Naive thymus-derived CD4-positive, alpha-beta T cell (primary cell): ENCODE results near the gene H6PD. TPM values are rescaled to one million over a fixed set of nuclear protein-coding genes. Genes with fewer than 3 reads are reported as not detected.
A peak's percentile ranks its signal among the peaks of the same experiment; 100 is the strongest.

Experiments
- ATAC-seq: fragments of 150-1000 bp; cut with Tn5 transposase; 2 replicates; pipeline ENCODE4 v1.10.0; 2021; ENCODE audit warnings: mild to moderate bottlenecking, moderate library complexity
- CTCF ChIA-PET: fragments of 350-600 bp; sonication (Branson Sonifier 250); formaldehyde crosslinking; loops from one replicate; lab custom pipeline; 2021; ENCODE audit warnings: antibody characterized with exemption; lab: Charles Lee
- POLR2A ChIA-PET: fragments of 350-600 bp; sonication (Branson Sonifier 250); formaldehyde crosslinking; loops from one replicate; lab custom pipeline; 2021; ENCODE audit warnings: antibody characterized with exemption, inconsistent platforms; lab: Charles Lee
- DNase-seq, 9 donors: peaks; one replicate each; pipeline versions ENCODE4 v3.0.0 to v3.0.0-alpha.2; 2020 to 2022; ENCODE audit warnings: mixed read lengths in 1 of 9
- H3K27ac ChIP-seq: one replicate; pipeline ENCODE4 v1.7.0; 2013; ENCODE audit warnings: mild to moderate bottlenecking, low read depth, low read length, moderate library complexity
- H3K27me3 ChIP-seq, 2 donors: one replicate each; pipeline ENCODE4 v1.7.0; 2013; ENCODE audit warnings: low read length in 2 of 2, mild to moderate bottlenecking in 2 of 2, moderate library complexity in 2 of 2; ENCODE audit not compliant: control insufficient read depth in 2 of 2, insufficient read depth in 2 of 2
- H3K36me3 ChIP-seq, 3 experiments: 1 replicate in 2 of 3; 2 replicates in 1 of 3; pipeline ENCODE4 v1.7.0; 2013; ENCODE audit warnings: low read length in 3 of 3, mild to moderate bottlenecking in 3 of 3, moderate library complexity in 1 of 3; ENCODE audit not compliant: insufficient read depth in 3 of 3, control insufficient read depth in 2 of 3
- H3K4me1 ChIP-seq, 2 donors: one replicate each; pipeline ENCODE4 v1.7.0; 2013; ENCODE audit warnings: low read length in 2 of 2, mild to moderate bottlenecking in 2 of 2, moderate library complexity in 1 of 2; ENCODE audit not compliant: control insufficient read depth in 2 of 2, insufficient read depth in 2 of 2
- H3K4me3 ChIP-seq: 2 replicates; pipeline ENCODE4 v1.7.0; 2013; ENCODE audit warnings: mild to moderate bottlenecking, low read length
- H3K9me3 ChIP-seq, 3 experiments: 1 replicate in 2 of 3; 2 replicates in 1 of 3; pipeline ENCODE4 v1.7.0; 2013; ENCODE audit warnings: low read length in 3 of 3; ENCODE audit not compliant: control insufficient read depth in 2 of 3
- H3K27ac Mint-ChIP-seq, 9 donors: one replicate each; pipeline ENCODE4 v1.8.0; 2020 to 2022; ENCODE audit warnings: mixed read lengths in 9 of 9, mild to moderate bottlenecking in 8 of 9, moderate library complexity in 5 of 9, inconsistent platforms in 2 of 9
- H3K27me3 Mint-ChIP-seq, 5 donors: one replicate each; pipeline ENCODE4 v1.8.0; 2021 to 2022; ENCODE audit warnings: mixed read lengths in 5 of 5, mild to moderate bottlenecking in 1 of 5
- H3K36me3 Mint-ChIP-seq, 5 donors: one replicate each; pipeline ENCODE4 v1.8.0; 2020 to 2022; ENCODE audit warnings: mixed read lengths in 5 of 5, mild to moderate bottlenecking in 3 of 5, inconsistent platforms in 1 of 5
- H3K4me1 Mint-ChIP-seq, 7 donors: one replicate each; pipeline ENCODE4 v1.8.0; 2020 to 2022; ENCODE audit warnings: mixed read lengths in 7 of 7, mild to moderate bottlenecking in 3 of 7, inconsistent platforms in 1 of 7
- H3K4me3 Mint-ChIP-seq, 10 donors: one replicate each; pipeline ENCODE4 v1.8.0; 2020 to 2022; ENCODE audit warnings: mild to moderate bottlenecking in 10 of 10, mixed read lengths in 10 of 10, moderate library complexity in 6 of 10, inconsistent platforms in 2 of 10
- H3K9me3 Mint-ChIP-seq, 11 donors: one replicate each; pipeline ENCODE4 v1.8.0; 2020 to 2022; ENCODE audit warnings: mixed read lengths in 11 of 11, mild to moderate bottlenecking in 4 of 11, inconsistent platforms in 1 of 11, moderate library complexity in 1 of 11
- intact Hi-C, 2 donors: fragments of 100-400 bp; cut with micrococcal nuclease; formaldehyde crosslinking; loops; one replicate each; pipeline ENCODE4 v1.15.1; 2023
- polyA plus RNA-seq, 2 donors: library from polyadenylated mRNA; unstranded; fragments of 300-500 nt; fragmentation: Illumina TruSeq; gene quantifications; one replicate each; pipeline ENCODE4 v1.2.3, GENCODE V29; 2021
- total RNA-seq, 6 experiments: library from RNA in 5 of 6; stranded (reverse) in 5 of 6; gene quantifications; 1 replicate in 5 of 6; 2 replicates in 1 of 6; pipeline ENCODE4 v1.2.3 and lab custom pipeline; 2021 to 2026

H6PD gene
- total and polyA plus RNA-seq, 7 experiments from 2014 or later = 12.1 to 27.6 (median 19.3) TPM

- Mint-ChIP-seq H3K4me1 (peaks cover 15 to 67% (median 48%) of the 10 kb centered on the region in 7 donors), H3K27ac (peak overlapping the region in 1 of 9 donors; percentile 23), H3K9me3 (peaks cover 0 to 23% (median 0%) of the 10 kb centered on the region in 11 donors), H3K4me3 (no peak overlapping the region), H3K27me3 (no peaks in the 10 kb centered on the region), H3K36me3 (peaks cover 0 to 38% (median 21%) of the 10 kb centered on the region in 5 donors)
- Histone ChIP-seq H3K27me3 (no peaks in the 10 kb centered on the region), H3K4me3 (no peak overlapping the region), H3K4me1 (no peaks in the 10 kb centered on the region), H3K27ac (no peak overlapping the region), H3K36me3 (peaks cover 0 to 9% (median 0%) of the 10 kb centered on the region in 3 experiments), H3K9me3 (no peaks in the 10 kb centered on the region)
- ChIA-PET CTCF (no interaction called here), POLR2A (no interaction called here)
- no peak for ATAC-seq
- intact Hi-C loops = no loop called here
- no peak for DNase-seq
Observed at GRCh38 chr1:9256332-9256731, 21.8 kb downstream of the H6PD start.

DNA sequence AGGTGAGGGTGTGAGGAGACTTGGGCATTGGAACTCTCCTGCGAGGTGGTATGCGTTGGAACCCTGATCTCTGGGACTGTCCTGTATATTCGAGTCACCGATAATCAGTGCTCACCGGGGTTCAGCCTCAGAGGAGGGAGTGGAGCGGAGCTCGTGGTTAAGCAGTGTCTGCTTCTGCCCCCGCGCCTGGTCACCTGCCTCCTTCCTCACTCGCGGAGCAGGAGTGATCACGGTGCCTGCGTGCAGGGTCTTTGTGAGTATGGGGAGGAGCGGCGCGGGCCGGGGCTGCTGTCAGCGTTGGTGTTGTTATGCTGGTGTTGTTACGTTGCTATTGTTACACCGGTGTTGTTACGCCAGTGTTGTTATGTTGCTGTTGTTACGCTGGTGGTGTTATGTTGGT lies 23.3 kb downstream of the H6PD start:
- DNase-seq (no peak), ATAC-seq (no peak)
- Mint-ChIP-seq H3K4me1 (peaks cover 20 to 60% (median 48%) of the 10 kb centered on the region in 7 donors), H3K27me3 (no peaks in the 10 kb centered on the region), H3K27ac (peak overlapping the region in 3 of 9 donors; percentile 15 to 36 (median 19)), H3K36me3 (peaks cover 0 to 40% (median 21%) of the 10 kb centered on the region in 5 donors), H3K4me3 (no peak overlapping the region), H3K9me3 (peaks cover 0 to 23% (median 0%) of the 10 kb centered on the region in 11 donors)
- Histone ChIP-seq H3K4me1 (no peaks in the 10 kb centered on the region), H3K27me3 (no peaks in the 10 kb centered on the region), H3K36me3 (peaks cover 0 to 24% (median 0%) of the 10 kb centered on the region in 3 experiments), H3K9me3 (no peaks in the 10 kb centered on the region), H3K4me3 (no peak overlapping the region), H3K27ac (no peak overlapping the region)
- intact Hi-C loops = no loop called here
- POLR2A ChIA-PET = no interaction called here
- CTCF ChIA-PET = interaction anchor here (0.6 kb wide), 1 partner anchor 104 kb away, joined by 4 read pairs; no protein-coding TSS in a partner anchor

DNA sequence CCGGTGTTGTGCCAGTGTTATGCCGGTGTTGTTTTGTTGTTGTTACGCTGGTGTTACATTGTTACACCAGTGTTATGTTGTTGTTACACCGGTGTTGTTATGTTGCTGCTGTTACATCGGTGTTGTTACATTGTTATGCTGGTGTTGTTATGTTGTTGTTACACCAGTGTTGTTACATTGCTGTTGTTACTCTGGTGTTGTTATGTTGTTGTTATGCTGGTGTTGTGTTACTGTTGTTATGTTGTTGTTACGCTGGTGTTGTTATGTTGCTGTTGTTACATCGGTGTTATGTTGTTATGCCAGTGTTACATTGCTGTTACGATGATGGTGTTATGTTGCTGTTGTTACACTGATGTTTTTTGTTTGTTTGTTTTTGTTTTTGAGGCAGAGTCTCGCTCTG lies 24.1 kb downstream of the H6PD start:
- ATAC-seq (no peak), DNase-seq (no peak)
- intact Hi-C loops = no loop called here
- H3K4me3 Mint-ChIP-seq = peak overlapping the region in 1 of 10 donors; percentile 9
- ChIA-PET POLR2A (no interaction called here), CTCF (no interaction called here)
- no peak overlapping the region for H3K27ac ChIP-seq
- peaks cover 20 to 53% (median 45%) of the 10 kb centered on the region in 7 donors for H3K4me1 Mint-ChIP-seq
- H3K9me3 Mint-ChIP-seq = peaks cover 0 to 23% (median 0%) of the 10 kb centered on the region in 11 donors
- H3K27me3 ChIP-seq = no peaks in the 10 kb centered on the region
- no peaks in the 10 kb centered on the region for H3K27me3 Mint-ChIP-seq
- H3K27ac Mint-ChIP-seq = peak overlapping the region in 2 of 9 donors; percentile 2 to 25
- no peaks in the 10 kb centered on the region for H3K9me3 ChIP-seq
- peaks cover 0 to 32% (median 0%) of the 10 kb centered on the region in 3 experiments for H3K36me3 ChIP-seq
- no peak overlapping the region for H3K4me3 ChIP-seq
- H3K36me3 Mint-ChIP-seq = peaks cover 0 to 42% (median 21%) of the 10 kb centered on the region in 5 donors
- no peaks in the 10 kb centered on the region for H3K4me1 ChIP-seq

GRCh38 chr1:9260059-9260766 lies 25.6 kb downstream of the H6PD start:
- H3K27me3 Mint-ChIP-seq = no peaks in the 10 kb centered on the region
- H3K4me3 Mint-ChIP-seq = no peak overlapping the region
- no peaks in the 10 kb centered on the region for H3K4me1 ChIP-seq
- H3K27ac Mint-ChIP-seq = peak overlapping the region in 4 of 9 donors; percentile 13 to 60 (median 54)
- intact Hi-C loops = no loop called here
- H3K36me3 Mint-ChIP-seq = peaks cover 0 to 45% (median 14%) of the 10 kb centered on the region in 5 donors
- no peak overlapping the region for H3K27ac ChIP-seq
- peaks cover 0 to 48% (median 0%) of the 10 kb centered on the region in 3 experiments for H3K36me3 ChIP-seq
- ATAC-seq (peak; percentile 14), DNase-seq (no peak)
- no peaks in the 10 kb centered on the region for H3K9me3 ChIP-seq
- H3K4me3 ChIP-seq = no peak overlapping the region
- POLR2A ChIA-PET = no interaction called here
- H3K27me3 ChIP-seq = no peaks in the 10 kb centered on the region
- peaks cover 0 to 23% (median 0%) of the 10 kb centered on the region in 11 donors for H3K9me3 Mint-ChIP-seq
- CTCF ChIA-PET = interaction anchor here (0.5 kb wide), 1 partner anchor 311 kb away, joined by 3 read pairs; no protein-coding TSS in a partner anchor
- peaks cover 15 to 40% (median 32%) of the 10 kb centered on the region in 7 donors for H3K4me1 Mint-ChIP-seq

GRCh38 chr1:9261496-9261895 lies 26.9 kb downstream of the H6PD start:
- Mint-ChIP-seq H3K9me3 (peaks cover 0 to 23% (median 0%) of the 10 kb centered on the region in 11 donors), H3K27ac (peak overlapping the region in 2 of 9 donors; percentile 3 to 75), H3K4me1 (peaks cover 17 to 40% (median 32%) of the 10 kb centered on the region in 7 donors), H3K27me3 (no peaks in the 10 kb centered on the region), H3K4me3 (no peak overlapping the region), H3K36me3 (peaks cover 0 to 47% (median 14%) of the 10 kb centered on the region in 5 donors)
- Histone ChIP-seq H3K36me3 (peaks cover 0 to 51% (median 0%) of the 10 kb centered on the region in 3 experiments), H3K4me1 (no peaks in the 10 kb centered on the region), H3K27ac (no peak overlapping the region), H3K27me3 (no peaks in the 10 kb centered on the region), H3K9me3 (no peaks in the 10 kb centered on the region), H3K4me3 (no peak overlapping the region)
- ChIA-PET POLR2A (no interaction called here), CTCF (interaction anchor here (0.5 kb wide), 1 partner anchor 10 kb away, joined by 3 read pairs; no protein-coding TSS in a partner anchor)
- intact Hi-C loops = no loop called here
- DNase-seq (no peak), ATAC-seq (no peak)

- H3K27me3 ChIP-seq = no peaks in the 10 kb centered on the region
- peaks cover 0 to 23% (median 0%) of the 10 kb centered on the region in 11 donors for H3K9me3 Mint-ChIP-seq
- peaks cover 25 to 40% (median 34%) of the 10 kb centered on the region in 7 donors for H3K4me1 Mint-ChIP-seq
- no peaks in the 10 kb centered on the region for H3K9me3 ChIP-seq
- no peak overlapping the region for H3K4me3 Mint-ChIP-seq
- ATAC-seq (no peak), DNase-seq (no peak)
- peaks cover 0 to 44% (median 14%) of the 10 kb centered on the region in 5 donors for H3K36me3 Mint-ChIP-seq
- no peaks in the 10 kb centered on the region for H3K4me1 ChIP-seq
- H3K4me3 ChIP-seq = no peak overlapping the region
- ChIA-PET POLR2A (no interaction called here), CTCF (no interaction called here)
- no peak overlapping the region for H3K27ac ChIP-seq
- peak overlapping the region in 1 of 9 donors; percentile 3 for H3K27ac Mint-ChIP-seq
- intact Hi-C loops = no loop called here
- H3K27me3 Mint-ChIP-seq = no peaks in the 10 kb centered on the region
- H3K36me3 ChIP-seq = peaks cover 0 to 51% (median 0%) of the 10 kb centered on the region in 3 experiments
Observed at GRCh38 chr1:9262096-9262986, 27.8 kb downstream of the H6PD start.
